NCI-H1417 (cell line): ENCODE measurements around the gene PANX2.
A peak's percentile ranks its signal among the peaks of the same experiment; 100 is the strongest.
"Not testable (repeated sequence)": the region's sequence is repeated elsewhere in the genome, so short reads cannot be mapped to it uniquely, and the experiment has no call there.

Experiments
- DNase-seq, 3 experiments: peaks; one replicate each; lab custom pipeline; 2025; lab: John Stamatoyannopoulos, UW

PANX2 gene

DNA sequence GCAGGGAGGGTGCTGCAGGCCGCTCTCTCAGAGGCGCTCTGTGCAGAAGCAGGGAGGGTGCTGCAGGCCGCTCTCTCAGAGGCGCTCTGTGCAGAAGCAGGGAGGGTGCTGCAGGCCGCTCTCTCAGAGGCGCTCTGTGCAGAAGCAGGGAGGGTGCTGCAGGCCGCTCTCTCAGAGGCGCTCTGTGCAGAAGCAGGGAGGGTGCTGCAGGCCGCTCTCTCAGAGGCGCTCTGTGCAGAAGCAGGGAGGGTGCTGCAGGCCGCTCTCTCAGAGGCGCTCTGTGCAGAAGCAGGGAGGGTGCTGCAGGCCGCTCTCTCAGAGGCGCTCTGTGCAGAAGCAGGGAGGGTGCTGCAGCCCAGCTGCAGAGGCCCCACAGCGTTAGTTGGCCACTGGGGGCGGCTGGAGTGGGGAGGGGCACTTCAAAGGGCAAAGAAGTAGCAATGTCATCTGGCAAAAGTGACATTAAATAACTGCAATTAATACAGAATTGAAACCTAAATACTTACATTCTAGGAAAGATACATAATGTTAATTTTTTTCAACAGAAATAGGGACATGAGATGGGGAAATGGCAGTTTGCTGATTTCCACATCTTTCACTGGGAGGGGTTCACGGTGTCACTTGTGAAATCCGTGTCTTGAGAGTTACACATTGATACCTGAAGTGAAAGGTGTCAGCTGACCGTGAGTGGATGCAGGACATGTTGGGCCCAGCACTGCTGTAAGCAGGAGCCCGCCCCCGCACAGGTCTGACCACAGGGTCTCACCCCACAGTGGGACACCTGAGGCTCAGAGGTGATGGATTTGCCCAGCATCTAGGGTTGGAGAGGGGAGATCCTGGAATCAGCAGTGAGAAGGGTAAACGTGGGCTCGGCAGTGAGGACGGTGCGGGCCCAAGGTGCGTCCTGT lies 23.0 kb upstream of the PANX2 start:
- peak in 1 of 3 experiments; percentile 1 for DNase-seq

DNA sequence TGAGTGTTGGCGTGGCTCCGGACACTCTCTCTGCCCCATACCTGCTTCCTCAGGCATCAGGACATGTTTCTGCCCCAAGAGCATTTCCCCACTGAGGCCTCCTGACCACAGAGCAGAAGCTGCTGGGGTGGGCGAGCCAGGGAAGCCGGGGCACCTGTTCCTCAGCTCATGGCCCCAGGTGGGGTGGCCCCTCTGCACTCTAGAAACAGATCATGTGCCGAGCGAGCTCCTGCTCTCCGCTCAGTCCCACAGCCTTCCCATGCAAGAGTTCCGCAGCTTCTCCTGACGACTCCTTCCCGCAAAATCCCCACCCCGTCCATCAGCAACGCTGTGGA lies 22.4 kb upstream of the PANX2 start:
- DNase-seq, result no peak

DNA sequence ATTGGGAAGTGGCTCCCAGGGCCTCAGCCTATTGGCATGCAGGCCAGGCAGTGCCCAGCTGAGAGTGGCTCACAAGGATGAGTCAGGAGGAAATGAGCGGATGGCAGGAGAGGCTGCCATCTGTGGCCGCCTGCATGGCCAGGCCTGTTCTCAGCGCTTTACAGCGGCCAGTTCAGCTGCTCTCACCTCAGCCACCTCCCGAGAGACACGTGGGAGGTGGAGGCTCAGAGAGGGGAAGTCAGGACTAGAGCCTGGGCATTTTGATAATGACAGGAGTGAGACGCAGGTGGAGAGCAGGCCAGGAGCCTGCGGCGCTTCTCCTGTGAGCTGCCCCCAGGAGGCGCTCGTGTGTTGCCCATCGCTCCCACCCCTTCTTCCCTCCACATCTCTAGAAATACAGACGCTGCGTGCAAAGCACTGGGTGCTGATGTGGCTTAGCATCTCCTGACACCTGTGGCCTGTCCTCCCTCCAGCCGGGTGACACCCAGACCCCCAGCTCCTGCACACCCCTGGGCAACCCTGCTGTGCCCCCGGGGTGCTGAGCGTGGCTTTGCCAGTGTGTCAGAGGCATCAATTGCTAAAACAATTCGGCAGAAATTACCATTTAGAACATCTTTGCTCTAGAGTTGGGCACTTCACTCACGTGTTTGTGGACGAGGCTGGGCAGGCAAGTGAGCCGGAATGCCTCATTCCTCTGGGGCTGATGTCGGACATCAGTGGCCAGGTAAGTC lies 21.4 kb upstream of the PANX2 start:
- DNase-seq, result peak in 1 of 3 experiments; percentile 35

DNA sequence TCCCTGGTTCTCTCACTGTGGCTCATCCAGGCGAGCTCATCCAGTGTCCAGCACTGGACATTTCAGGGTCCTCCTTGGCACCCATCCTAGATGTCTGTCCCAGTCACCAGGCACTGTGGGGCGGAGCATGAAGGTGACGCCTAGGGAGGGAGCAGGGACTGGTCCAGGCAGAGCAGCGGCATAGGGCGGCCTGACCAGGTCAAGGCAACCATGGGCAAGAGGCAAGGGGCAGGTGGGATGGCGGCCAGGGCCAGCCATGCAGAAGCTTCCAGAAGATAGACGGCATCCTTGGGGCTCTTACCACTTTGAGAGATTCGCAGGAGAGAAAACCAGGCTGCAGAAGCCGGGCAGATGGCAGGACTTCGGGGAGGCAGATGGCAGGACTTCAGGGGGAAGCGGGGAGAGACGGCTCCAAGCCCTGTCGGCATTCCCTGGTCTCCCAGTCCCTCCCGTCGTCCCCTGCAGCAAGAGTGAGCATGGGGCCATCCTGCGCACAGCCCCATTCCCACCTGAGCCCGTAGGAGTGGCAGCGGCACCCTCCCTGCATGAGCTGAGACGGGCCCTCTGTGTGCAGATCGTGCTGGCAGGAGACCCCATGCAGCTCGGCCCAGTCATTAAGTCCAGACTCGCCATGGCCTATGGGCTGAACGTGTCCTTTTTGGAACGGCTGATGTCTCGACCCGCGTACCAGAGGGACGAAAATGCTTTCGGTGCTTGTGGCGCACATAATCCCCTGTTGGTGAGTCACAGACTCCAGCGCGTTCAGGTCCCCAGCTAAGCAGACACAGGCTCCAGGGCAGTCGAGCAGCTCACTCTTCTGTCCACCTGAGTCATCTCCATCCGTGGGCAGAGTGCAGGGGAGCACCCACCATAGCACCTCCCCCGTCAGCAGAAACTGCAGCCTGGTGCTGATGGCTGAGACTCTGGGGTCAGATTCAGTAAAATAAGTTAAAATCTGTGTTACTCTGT lies 20.1 kb upstream of the PANX2 start:
- DNase-seq, result no peak

DNA sequence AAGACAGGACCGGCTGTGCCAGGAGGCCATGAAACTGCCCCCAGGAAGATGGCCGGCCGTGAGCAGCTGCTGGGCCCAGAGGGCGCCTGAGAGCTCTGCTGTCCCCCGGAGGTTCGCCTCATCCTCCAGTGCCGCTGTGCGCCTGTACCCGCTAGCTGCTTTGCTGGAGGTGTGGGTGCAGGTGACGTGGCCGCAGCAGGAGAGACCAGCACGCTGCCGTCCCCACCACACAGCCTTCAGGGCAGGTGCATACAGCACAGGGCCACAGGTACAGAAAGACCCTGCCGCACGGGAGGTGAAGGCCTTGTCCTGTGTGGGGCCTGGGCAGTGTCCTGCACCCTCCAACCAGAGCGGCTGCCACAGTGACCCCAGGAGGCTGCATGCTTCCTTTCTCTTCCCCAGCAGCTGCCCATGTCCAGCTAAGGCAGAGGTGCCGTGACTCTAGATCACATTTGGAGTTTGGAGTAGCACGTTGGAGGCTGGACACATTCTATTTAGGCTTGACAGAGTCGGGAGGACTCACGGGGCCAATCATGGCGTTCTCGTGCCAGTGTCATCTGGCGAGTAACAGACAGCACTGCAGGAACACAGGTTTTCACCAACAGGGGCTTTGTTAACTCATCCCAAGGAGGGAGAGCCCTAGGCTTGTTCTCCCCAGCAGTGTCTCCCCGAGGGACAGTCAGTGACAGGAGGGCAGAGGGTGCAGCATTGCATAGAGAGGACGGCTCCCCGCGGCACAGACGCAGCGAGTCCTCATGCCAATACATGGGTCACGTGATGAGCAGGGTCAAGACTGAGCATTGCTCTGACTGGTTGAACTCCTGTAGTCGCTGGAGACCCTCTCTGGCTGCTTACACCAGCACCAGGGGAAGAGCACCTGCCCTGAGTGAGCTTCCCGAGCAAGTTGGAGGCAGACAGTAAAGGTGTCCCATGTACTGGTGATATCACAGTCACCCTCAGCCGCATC lies 18.7 kb upstream of the PANX2 start:
- DNase-seq, result no peak

DNA sequence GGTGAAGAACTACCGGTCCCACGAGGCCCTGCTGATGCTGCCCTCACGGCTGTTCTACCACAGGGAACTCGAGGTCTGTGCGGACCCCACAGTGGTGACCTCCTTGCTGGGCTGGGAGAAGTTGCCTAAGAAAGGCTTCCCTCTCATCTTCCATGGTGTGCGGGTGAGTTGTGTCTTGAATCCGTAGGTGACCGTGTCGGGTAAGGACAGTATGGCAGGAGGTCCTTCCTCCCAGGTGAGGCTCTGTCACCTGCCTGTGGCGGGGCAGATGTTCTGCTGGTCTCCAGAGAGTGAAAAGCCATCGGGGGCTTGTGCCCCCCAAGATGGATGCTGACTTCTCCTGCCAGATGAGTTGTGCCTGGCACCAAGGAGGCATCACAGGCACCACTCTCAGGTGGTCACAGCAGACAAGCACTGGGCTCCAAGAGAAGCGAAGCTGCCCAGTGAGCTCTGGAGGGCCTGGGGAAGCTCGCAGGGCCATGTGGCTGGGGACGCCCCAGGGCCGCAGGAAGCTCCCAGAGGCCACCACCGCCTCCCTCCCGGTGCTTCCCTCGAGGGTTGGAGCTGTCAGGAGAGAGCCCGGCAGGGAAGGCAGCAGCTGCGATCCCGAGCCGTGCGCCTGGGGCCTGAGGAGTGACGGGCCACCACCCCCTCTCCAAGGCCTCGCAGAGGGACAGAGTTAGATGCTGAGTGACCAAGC lies 17.3 kb upstream of the PANX2 start:
- DNase-seq, result no peak

DNA sequence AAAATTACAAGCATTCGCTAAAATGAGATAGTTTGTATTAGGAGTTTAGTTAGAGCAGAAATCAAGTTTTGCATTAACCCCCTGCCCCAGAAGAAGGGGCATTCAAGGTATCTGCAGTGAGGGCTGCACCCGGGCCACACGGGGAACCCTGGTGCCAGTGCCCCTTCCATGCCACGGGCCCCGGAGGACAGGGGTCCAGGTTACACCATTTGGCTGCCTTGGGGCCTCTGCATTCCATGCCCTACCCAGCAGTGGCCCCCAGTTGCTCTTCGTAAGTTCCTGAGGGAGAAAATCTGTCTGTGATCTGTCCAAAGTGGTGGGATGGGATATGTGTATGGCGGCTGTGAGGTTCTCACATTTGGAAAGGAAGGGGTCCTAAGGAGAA lies 16.8 kb upstream of the PANX2 start:
- DNase-seq, result no peak

DNA sequence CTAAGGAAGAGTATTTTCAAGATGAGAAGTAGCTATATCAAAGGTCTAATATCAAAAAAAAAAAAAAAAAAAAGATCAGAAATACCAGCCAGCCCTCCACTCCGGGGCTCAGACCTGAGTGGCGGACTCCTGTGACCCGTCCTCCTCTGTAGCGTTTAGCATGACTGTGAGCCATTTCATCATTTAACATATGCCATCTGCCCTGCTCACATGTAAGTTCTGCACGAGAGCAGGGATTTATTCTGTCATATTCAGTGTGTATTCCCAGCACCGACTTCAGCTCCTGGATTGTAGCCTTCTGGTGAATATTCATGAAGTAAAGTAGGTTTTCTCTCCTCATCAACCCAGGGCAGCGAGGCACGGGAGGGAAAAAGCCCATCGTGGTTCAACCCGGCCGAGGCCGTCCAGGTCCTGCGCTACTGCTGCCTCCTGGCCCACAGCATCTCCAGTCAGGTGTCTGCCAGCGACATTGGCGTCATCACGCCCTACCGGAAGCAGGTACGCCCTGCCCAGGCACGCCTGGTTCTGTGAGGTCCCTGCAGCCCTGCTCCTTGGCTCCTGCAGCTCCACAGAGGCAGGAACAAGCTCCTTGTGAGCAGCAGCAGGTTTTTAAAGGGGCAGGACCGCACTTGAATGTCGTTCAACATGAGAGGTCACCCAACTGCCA lies 12.7 kb upstream of the PANX2 start:
- no peak for DNase-seq

DNA sequence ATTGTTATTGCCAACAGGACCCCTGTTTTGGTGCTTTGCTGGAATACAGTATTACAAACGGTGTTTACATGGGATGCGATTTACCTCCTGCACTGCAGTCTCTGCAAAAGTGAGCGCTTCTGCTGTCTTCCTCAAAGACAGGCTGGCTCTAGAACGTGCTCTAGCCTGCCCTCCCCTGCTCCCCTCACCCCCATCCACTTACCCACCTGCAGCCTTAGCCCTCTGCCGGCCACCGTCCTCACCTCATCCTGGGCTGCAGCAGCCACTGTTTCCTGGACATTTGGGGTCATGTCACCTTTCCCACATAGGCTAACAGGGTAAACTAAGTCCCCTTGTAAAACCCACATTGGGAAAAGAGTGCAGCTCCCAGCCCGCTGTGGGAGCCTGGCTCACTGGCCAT lies 9.6 kb upstream of the PANX2 start:
- DNase-seq, result no peak

DNA sequence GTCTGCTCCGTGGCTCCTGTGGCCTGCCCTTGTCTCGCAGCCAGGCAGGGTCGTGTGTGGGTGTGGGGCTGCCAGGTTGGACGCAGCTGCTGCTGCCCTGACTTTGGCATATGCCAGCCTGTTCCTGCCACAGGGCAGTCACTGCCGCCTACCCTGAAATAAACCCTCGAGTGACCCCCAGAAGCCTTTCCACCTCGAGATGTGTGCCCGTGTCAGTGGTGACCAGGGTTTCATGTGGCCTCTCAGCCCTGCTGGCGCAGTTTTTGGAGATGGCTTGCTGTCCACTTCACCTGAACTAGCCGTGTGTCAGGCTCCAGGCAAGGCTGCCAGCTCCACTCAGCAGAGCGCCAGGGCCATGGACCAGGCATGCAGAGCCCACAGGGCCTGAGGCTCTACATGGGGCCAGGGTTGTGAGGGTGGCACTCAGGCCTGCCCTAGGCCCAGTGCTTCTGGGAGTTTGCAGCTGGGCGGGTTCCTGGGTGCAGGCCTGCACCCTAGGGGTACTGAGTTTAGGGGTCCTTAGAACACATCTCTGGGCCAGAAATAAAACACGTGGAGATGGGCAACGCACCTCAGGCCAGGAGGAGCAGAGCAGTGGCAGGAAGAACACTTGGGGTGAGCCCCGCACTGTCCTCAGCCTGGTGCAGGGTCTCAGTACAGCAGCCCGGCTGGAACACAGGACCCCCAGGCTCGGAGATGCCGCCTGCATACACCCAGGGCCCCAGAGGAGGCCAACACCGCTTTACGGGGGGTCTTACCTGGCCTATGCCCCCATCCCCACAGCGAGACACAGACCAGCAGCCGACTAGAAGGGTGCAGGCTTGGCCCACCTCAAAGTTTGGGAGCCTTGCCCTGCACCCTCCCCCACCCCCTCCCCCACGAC lies 8.8 kb upstream of the PANX2 start:
- DNase-seq, result no peak

DNA sequence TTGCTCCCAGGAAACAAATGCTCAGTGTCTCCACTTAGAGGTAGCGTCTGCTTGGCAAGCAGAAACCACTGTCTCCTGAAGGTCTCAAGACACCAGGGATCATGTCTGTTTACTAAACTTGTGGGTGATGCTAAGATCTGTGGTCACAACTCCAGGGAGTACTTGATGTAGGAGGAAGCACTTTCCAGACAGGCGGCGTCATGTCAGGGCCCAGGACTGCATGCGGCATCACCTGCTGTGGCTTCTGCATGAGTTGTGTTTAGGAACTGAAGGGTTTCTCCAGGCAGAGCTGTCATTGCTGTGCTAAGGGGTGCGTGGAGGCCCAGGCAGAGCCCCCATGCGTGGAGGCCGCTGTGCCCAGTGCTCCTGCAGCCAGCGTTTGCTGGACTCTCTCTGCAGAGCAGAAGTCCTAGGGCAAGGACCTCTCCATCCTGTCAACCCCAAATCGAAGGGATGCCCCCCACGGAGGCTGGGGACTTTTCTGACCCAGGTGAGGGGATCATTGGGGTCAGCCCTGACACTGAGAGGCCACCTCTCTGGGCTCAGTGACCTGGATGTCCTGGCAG lies 8.1 kb upstream of the PANX2 start:
- DNase-seq, result no peak

DNA sequence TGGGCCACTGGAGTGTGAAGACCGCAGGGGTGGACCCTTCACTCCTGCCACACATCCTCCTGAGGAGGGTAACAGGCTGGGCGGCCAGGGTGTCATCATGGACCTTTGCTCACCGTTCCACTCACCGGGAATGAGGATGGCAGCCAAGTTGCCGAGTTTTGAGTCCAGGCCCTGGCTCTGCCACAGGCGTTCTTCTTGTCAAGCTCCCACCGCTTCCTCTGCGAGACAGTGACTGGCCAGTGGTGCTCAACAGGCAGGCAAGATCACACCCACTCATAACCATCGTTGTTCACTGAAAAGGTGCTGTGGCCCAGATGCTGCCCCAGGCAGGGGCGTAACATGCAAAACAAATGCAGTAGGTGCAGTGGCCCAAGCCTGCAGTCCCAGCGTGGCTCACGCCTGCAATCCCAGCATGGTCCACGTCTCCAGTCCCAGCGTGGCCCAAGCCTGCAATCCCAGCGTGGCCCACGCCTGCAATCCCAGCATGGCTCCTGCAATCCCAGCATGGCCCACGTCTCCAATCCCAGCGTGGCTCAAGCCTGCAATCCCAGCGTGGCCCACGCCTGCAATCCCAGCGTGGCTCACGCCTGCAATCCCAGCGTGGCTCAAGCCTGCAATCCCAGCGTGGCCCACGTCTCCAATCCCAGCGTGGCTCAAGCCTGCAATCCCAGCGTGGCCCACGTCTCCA lies 5.0 kb upstream of the PANX2 start:
- DNase-seq, result no peak

DNA sequence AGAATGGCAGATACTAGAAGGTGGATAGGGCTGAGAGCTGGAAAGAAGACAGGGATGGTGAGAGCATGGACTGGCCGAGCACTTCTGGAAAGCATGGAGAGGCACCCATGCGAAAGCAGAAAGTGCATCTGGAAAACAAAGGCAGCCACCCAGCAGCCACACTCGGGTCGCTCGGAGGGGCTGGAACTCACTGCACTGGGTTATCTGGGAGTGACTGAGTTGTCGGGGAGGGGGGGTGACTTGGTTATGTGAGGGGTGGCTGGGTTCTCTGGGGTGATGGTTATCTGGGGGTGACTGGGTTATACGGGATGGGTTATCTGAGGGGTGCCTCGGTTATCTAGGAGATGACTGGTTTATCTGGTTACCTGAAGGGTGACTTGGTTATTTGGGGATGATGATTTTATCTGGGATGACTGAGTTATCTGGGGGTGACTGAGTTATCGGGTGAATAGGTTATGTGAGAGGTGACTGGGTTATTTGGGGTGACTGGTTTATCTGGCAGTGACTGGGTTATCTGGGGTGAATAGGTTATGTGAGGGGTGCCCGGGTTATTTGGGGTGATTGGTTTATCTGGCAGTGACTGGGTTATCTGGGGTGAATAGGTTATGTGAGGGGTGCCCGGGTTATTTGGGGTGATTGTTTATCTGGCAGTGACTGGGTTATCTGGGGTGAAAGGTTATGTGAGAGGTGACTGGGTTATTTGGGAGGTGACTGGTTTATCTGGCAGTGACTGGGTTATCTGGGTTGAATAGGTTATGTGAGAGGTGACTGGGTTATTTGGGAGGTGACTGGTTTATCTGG lies 2.6 kb upstream of the PANX2 start:
- no peak for DNase-seq

DNA sequence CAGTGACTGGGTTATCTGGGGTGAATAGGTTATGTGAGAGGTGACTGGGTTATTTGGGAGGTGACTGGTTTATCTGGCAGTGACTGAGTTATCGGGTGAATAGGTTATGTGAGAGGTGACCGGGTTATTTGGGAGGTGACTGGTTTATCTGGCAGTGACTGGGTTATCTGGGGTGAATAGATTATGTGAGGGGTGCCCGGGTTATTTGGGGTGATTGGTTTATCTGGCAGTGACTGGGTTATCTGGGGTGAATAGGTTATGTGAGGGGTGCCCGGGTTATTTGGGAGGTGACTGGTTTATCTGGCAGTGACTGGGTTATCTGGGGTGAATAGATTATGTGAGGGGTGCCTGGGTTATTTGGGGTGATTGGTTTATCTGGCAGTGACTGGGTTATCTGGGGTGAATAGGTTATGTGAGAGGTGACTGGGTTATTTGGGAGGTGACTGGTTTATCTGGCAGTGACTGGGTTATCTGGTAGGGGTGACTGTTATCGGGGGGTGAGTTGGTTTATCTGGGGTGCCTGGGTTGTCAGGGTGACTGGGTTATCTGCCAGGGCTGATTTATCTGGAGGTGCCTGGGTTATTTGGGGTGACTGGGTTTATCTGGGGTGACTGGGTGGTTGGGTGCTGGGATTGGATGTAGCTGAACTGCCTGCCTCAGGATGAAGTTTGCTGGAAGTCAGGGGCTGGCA lies 1.9 kb upstream of the PANX2 start:
- not testable (repeated sequence) for DNase-seq

DNA sequence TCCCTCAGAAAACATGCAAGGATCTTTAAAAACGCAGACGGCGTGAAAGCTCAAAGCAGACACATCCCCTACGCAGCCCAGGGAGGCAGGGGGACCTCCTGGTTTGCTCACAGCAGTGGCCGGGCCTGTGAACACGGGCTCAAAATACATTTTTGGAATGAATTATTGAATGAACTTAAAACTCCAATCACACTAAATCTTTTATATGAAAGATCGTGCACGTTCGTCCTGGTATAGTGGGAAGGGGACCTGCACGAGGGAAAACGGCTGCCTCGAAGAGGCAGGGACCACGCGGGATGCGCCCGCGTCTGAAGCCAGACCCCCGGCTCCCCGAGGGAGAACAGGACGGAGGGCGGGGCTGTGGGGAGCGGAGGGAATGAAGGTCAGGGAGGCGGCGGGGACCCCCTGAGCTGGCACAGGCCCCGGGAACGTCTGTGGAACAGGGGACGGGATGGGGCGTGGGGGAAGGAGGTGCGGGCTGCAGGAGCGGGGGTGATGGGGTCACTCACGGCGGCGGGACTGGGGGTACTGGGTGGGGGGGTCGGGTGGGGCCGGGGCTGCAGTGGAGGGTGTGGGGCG lies 1.3 kb upstream of the PANX2 start:
- peak in 1 of 3 experiments; percentile 34 for DNase-seq

DNA sequence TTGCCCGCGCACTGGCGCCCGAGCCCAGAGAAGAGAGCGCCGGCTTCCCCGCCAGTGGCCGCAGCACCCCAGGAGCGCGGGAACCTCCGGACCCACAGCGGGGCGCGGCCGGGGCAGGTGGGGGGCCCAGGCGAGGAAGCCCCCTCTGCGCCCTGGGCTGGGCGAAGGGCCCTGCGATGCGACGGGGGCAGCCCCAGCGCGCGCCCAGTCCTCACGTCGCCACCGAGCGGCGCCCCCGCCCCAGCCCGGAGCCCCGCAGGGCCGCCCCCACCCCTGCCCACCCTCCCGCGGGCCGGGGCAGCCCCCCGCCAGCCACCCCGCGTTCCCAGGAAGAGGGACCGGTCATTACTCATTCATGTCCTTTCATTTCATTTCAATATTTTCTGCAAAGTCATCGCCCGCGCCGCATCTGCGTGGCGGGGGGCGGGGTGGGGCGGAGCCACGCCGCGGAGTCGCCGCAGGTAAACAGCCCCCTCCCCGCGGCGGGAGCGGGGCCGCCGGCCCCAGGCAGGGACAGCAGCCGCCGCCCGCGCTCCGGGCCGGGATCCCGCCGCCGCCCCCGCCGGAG lies 673 bp upstream of the PANX2 start:
- DNase-seq, result peak in 2 of 3 experiments; percentile 71 to 75
